Pancreas (tissue), 10 donors: ENCODE data around the gene RAB3C. TPM values are rescaled to one million over a fixed set of nuclear protein-coding genes. Genes with fewer than 3 reads are reported as not detected.

ENCODE experiments used
- ATAC-seq, 4 donors: fragments of 200-7000 bp; cut with Tn5 transposase; one replicate each; pipeline versions ENCODE4 v1.8.0 to v1.9.1; 2020; ENCODE audit warnings: mild to moderate bottlenecking in 4 of 4, moderate library complexity in 4 of 4
- DNase-seq, 6 donors: peaks; one replicate each; pipeline ENCODE4 v3.0.0-alpha.2; 2020
- FAIRE-seq: peaks from 2 replicates; lab custom pipeline; 2012; peaks lifted over from hg19 to GRCh38; lab: Jason Lieb, UNC
- H3K27ac ChIP-seq, 4 donors: fragments of 200-600 bp; sonication (generic); 1 replicate in 3 of 4; 2 replicates in 1 of 4; pipeline versions ENCODE4 v1.5.0 to v1.8.0; 2020
- H3K27me3 ChIP-seq, 4 donors: fragments of 200-600 bp; one replicate each; pipeline ENCODE4 v1.8.0; 2021
- H3K36me3 ChIP-seq, 3 donors: fragments of 200-600 bp; sonication (generic) in 1 of 3; one replicate each; pipeline versions ENCODE4 v1.5.0 to v1.8.0; 2020 to 2021
- H3K4me1 ChIP-seq, 3 donors: fragments of 200-600 bp; one replicate each; pipeline ENCODE4 v1.8.0; 2021
- H3K4me3 ChIP-seq, 4 donors: fragments of 200-600 bp; sonication (generic) in 2 of 4; one replicate each; pipeline versions ENCODE4 v1.5.0 to v1.8.0; 2020 to 2021
- H3K9me3 ChIP-seq, 4 donors: fragments of 200-600 bp; one replicate each; pipeline ENCODE4 v1.8.0; 2021
- WGBS, 2 donors: extraction: QIAGEN DNeasy Blood & Tissue Kit; methylation state at CpG; one replicate each; pipeline ENCODE4 v1.1.7; 2013; 5-methylcytosine and 5-hydroxymethylcytosine counted together
- intact Hi-C, 3 donors: fragments of 100-400 bp; cut with DNase I; formaldehyde crosslinking; loops; one replicate each; pipeline versions ENCODE4 v1.11.1 to v1.14.2; 2022
- polyA plus RNA-seq, 2 donors: library from polyadenylated mRNA; stranded (reverse); fragments of 200-250 nt; gene quantifications; one replicate each; pipeline ENCODE4 v1.2.3, GENCODE V29; 2013
- total RNA-seq, 6 donors: library from RNA; stranded (reverse); fragmentation: NEBNext Ultra II Directional in 4 of 6; extraction: Animal tissue kit (Norgen Biotek cat#: 25700) in 4 of 6; gene quantifications; one replicate each; pipeline versions ENCODE4 v1.2.1 to v1.2.4, GENCODE V29; 2021 to 2023
- TF ChIP-seq, protein P1 (sequence below), 4 donors: fragments of 200-600 bp; sonication (generic) in 3 of 4; IDR thresholded peaks; one replicate each; pipeline versions ENCODE4 v1.5.0 to v1.8.0; 2021; ENCODE audit warnings: antibody characterized with exemption in 4 of 4
- donor health status: healthy with polysubstance abuse.
- donor health status: DM: no; HTN: no; CAD: no; lungs with moderate emphysema.
- donor health status: DM: no; HTN: no; CAD: no.
- donor health status: control.
- donor health status: control.
- donor health status: Bipolar disorder and iron deficiency.
- donor health status: DM: yes; HTN: yes; CAD: no.
- donor health status: DM: no; HTN: no; CAD: no.
- donor health status: DM: no; HTN: no; CAD: no.
- donor health status: DM: yes; HTN: yes; CAD: no.

RAB3C gene
- total and polyA plus RNA-seq, 8 donors = 1.7 to 9.0 (median 4.8) TPM

DNA sequence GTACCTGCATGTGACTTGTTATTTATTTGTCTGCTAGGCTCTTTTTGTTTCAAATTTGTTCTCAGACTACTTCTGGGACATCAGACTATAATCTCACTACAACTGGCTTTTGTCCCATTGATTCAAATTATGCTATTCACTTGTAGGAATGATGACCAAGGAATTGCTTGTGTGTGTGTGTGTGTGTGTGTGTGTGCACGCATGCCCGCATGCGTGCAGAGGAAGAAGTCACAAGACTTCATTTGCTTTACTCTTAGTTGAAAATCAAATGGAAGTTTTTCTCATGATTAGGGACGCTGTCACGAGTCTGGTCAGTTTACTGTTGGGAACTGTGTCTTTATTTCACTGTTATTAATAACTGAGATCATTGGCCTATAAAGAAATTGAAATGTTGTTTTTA, 268.7 kb downstream of the RAB3C start:
- Histone ChIP-seq H3K27ac (no peak overlapping the region), H3K36me3 (no peaks in the 10 kb centered on the region), H3K27me3 (no peaks in the 10 kb centered on the region), H3K4me1 (peaks cover 0 to 19% (median 0%) of the 10 kb centered on the region in 3 donors), H3K4me3 (no peak overlapping the region), H3K9me3 (no peaks in the 10 kb centered on the region)
- no peak for DNase-seq
- no peak for FAIRE-seq
- 91 to 98% methylated on average over 5 of the region's 5 CpGs for WGBS, 2 donors
- TF ChIP-seq, protein P1, sequence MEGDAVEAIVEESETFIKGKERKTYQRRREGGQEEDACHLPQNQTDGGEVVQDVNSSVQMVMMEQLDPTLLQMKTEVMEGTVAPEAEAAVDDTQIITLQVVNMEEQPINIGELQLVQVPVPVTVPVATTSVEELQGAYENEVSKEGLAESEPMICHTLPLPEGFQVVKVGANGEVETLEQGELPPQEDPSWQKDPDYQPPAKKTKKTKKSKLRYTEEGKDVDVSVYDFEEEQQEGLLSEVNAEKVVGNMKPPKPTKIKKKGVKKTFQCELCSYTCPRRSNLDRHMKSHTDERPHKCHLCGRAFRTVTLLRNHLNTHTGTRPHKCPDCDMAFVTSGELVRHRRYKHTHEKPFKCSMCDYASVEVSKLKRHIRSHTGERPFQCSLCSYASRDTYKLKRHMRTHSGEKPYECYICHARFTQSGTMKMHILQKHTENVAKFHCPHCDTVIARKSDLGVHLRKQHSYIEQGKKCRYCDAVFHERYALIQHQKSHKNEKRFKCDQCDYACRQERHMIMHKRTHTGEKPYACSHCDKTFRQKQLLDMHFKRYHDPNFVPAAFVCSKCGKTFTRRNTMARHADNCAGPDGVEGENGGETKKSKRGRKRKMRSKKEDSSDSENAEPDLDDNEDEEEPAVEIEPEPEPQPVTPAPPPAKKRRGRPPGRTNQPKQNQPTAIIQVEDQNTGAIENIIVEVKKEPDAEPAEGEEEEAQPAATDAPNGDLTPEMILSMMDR (IDR thresholded peaks at IDR 0.05) = no peak
- intact Hi-C loops = no loop called here
- no peak for ATAC-seq

DNA sequence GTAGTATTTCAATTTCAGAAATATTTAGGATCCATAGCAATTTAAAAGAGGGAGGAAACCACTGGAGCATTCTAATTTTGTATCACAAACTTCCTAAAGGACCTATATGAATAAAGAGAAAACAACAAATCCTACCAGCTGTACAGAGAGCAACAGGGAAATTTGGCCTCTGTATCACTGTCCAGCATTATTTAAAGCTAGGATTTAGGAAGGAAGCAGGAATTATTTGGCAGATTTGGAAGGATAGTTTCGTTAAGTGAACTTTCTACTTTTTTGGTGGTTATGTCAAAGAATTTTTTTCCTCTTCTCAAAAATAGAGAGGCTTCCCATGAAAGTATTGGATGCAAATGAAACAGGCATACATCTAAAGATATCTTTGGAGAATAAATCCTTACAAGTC, 269.7 kb downstream of the RAB3C start:
- H3K36me3 ChIP-seq = no peaks in the 10 kb centered on the region
- H3K4me1 ChIP-seq = peaks cover 0 to 20% (median 0%) of the 10 kb centered on the region in 3 donors
- FAIRE-seq (no peak), ATAC-seq (no peak), DNase-seq (no peak)
- no peaks in the 10 kb centered on the region for H3K9me3 ChIP-seq
- TF ChIP-seq, protein P1 (IDR thresholded peaks at IDR 0.05) = no peak
- intact Hi-C loops = no loop called here
- WGBS, 2 donors = 76 to 88% methylated on average over 1 of the region's 1 CpG
- no peak overlapping the region for H3K27ac ChIP-seq
- H3K27me3 ChIP-seq = no peaks in the 10 kb centered on the region
- H3K4me3 ChIP-seq = no peak overlapping the region

DNA sequence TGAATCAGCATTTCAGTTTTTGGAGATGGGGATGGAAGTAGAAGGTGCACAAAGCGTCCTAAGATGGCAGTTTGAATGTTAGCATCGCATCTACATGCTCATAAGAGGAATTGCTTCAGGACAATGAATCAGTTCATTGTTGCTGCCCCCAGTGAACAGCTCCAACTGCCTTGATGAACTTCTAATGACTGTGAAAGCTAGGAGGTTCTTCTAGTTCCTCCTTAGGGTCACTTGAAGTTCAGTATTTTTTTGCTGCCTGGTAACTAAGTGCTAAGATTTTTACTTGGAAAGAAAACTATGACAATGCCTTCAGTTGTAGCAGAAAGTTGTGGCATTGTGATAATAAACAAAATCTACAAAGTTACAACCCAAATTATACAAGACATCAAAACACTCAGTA, 271.6 kb downstream of the RAB3C start:
- ATAC-seq (no peak), DNase-seq (no peak), FAIRE-seq (no peak)
- Histone ChIP-seq H3K4me3 (no peak overlapping the region), H3K27me3 (no peaks in the 10 kb centered on the region), H3K36me3 (no peaks in the 10 kb centered on the region), H3K9me3 (no peaks in the 10 kb centered on the region), H3K27ac (no peak overlapping the region), H3K4me1 (peaks cover 0 to 20% (median 0%) of the 10 kb centered on the region in 3 donors)
- TF ChIP-seq, protein P1 (IDR thresholded peaks at IDR 0.05) = no peak
- 90 to 96% methylated on average over 2 of the region's 2 CpGs for WGBS, 2 donors
- intact Hi-C loops = no loop called here

GRCh38 chr5:58855851-58856739, 273.2 kb downstream of the RAB3C start:
- DNase-seq = no peak
- no peaks in the 10 kb centered on the region for H3K9me3 ChIP-seq
- FAIRE-seq = no peak
- H3K4me3 ChIP-seq = no peak overlapping the region
- TF ChIP-seq, protein P1 (IDR thresholded peaks at IDR 0.05) = no peak
- 28 to 30% methylated on average over 8 of the region's 8 CpGs for WGBS, 2 donors
- no peak overlapping the region for H3K27ac ChIP-seq
- ATAC-seq = peak; percentile 50 to 84 (median 76)
- H3K4me1 ChIP-seq = peaks cover 0 to 16% (median 0%) of the 10 kb centered on the region in 3 donors
- H3K36me3 ChIP-seq = no peaks in the 10 kb centered on the region
- no peaks in the 10 kb centered on the region for H3K27me3 ChIP-seq
- intact Hi-C loops = no loop called here

DNA sequence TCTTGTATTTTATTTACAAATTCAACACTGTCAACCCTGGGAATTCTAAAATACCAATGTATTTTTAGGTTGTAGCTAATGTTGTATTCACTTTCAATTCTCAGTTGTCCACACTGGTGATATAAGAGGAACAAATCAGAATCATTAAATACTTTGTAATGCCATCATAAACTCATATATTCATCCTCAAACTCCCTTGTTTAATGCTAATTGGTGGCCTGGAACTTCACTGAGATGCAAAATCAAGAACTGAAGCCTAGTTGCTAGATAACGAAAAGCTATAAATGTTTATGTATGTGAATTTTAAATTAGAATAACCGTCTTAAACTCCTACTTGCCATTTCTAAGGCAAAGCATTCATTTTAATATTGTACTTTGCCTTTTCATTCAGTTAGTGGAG, 274.7 kb downstream of the RAB3C start:
- 44 to 47% methylated on average over 2 of the region's 2 CpGs for WGBS, 2 donors
- no peak for DNase-seq
- peaks cover 0 to 16% (median 0%) of the 10 kb centered on the region in 3 donors for H3K4me1 ChIP-seq
- TF ChIP-seq, protein P1 (IDR thresholded peaks at IDR 0.05) = no peak
- no peaks in the 10 kb centered on the region for H3K36me3 ChIP-seq
- ATAC-seq = no peak
- no peak overlapping the region for H3K4me3 ChIP-seq
- intact Hi-C loops = no loop called here
- H3K27me3 ChIP-seq = peaks cover 0 to 6% (median 0%) of the 10 kb centered on the region in 4 donors
- H3K9me3 ChIP-seq = no peaks in the 10 kb centered on the region
- no peak overlapping the region for H3K27ac ChIP-seq
- no peak for FAIRE-seq
